T-helper 1 cell treated with Interleukin-12 subunit alpha and Interleukin-12 subunit beta and Interleukin-4 antibody, amounts not matched to agents 30 ng/mL and 1 ng/mL, for 36 hours (primary cell): ENCODE results near the gene ZNF423. TPM values are rescaled to one million over a fixed set of nuclear protein-coding genes. Genes with fewer than 3 reads are reported as not detected.

ENCODE experiments used
- intact Hi-C: fragments of 100-400 bp; cut with micrococcal nuclease; formaldehyde crosslinking; loops from one replicate; pipeline ENCODE4 v1.15.1; 2024
- total RNA-seq: library from RNA; stranded (reverse); gene quantifications from 2 replicates; pipeline ENCODE4 v1.2.3, GENCODE V29; 2022

The ZNF423 gene
- total RNA-seq, 1 donor from 2014 or later, result not detected

DNA sequence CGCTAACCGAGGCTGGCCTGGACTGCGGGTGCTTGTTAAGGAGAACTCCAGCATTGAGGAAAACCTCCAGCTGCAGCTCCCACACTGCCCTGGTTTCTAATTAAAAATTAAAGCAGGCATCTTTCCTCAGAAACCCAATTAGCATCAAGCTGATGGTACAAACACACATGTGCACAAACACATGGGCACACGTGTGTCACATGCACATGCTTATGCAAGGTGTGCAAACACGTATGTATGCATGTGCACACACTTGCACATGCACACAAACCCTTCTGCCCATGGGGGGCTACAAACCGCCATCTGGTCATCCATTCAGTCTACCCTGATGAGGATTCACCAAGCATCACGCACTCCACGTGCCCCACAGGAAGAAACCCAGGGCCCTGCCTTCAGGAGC, 182.5 kb downstream of the ZNF423 start:
- intact Hi-C loops, result no loop called here

DNA sequence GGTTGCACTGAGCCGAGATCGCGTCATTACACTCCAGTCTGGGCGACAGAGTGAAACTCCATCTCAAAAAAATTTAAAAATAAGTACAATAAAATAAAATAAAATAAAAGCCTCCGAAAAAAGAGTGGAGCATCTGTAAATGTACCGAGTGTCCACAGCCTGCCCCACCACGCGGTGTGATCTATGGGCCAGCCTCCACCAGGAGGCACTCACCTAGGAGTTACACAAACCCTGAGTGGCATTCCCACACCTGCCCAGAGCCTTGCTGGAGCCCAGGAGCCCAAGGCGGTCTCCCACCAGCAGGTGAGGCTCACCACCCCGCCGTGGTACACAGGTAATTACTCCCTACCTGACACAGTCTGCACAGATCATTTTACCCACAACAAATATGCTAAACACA, 183.2 kb downstream of the ZNF423 start:
- intact Hi-C loops, result no loop called here

DNA sequence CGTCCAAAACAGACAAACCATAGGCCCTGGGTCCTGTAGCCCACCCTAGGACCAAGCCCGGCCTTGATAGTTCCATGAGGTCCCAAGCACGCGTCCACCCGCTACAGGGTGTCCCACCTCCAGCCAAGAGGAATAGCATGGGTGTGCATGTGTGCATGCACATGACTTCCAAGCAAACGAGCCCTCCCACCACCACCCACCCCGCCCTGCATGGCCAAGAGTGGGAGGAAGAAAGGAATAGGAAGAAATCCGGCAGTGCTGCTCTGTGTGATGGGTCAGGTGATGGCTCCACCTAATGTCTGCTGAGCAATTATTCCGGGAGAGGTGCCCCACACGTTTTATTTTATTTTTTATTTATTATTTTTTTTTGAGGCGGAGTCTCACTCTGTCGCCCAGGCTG, 184.6 kb downstream of the ZNF423 start:
- intact Hi-C loops, result no loop called here

DNA sequence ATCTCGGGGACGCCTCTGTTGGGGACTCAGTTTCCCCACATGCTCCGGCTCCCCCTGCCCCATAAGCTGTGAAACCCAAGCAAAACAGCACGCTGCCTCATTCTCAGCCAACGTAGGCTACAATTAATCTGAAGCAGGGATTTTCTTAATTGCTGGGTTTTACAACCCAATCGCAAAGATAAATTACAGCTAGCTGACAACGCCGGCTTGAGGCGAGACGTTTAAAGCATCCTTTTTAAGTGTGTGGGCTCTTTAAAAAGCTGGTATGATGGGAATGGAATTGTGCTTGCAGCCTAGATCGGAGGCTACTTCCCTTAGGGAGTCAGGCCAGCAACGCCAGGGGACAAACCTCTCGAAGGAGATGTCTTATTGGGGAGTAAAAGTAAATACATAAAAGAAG, 185.3 kb downstream of the ZNF423 start:
- intact Hi-C loops, result no loop called here

DNA sequence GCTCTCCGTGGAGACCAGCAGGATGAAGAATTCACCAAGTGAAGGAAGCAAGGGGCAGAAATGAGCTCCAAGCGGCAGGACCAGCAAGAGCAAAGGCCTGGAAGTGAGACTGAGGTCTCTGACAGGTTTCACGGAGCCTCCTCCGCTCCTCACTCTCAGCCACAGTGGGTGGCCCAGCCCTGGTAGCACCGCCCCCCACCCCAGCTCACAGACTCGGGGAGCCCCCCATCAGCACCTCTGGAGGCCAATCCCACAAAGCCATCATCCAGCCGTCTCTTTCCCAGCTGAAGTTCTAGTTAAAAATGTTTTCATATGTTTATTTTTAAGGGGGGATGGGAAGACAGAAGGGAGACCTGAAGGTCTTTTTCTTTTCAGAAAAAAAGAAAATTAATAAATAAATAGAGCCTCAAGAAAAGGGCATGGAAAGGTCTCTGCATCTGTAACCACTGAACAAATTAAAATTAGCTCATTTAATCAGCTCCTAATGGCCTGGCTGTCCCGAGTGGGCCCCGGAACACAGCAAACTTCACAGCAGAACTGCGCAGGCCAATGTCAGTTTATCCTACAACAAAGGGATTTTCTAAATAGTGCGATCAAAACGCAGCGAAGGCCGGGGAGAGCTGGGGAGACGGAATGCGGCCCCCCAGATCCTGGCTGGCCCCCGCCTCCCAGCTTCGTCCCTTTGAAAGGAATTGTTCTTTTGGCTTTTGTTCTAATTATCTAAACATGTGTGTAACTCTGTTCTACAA, 190.3 kb downstream of the ZNF423 start:
- intact Hi-C loops, result no loop called here

DNA sequence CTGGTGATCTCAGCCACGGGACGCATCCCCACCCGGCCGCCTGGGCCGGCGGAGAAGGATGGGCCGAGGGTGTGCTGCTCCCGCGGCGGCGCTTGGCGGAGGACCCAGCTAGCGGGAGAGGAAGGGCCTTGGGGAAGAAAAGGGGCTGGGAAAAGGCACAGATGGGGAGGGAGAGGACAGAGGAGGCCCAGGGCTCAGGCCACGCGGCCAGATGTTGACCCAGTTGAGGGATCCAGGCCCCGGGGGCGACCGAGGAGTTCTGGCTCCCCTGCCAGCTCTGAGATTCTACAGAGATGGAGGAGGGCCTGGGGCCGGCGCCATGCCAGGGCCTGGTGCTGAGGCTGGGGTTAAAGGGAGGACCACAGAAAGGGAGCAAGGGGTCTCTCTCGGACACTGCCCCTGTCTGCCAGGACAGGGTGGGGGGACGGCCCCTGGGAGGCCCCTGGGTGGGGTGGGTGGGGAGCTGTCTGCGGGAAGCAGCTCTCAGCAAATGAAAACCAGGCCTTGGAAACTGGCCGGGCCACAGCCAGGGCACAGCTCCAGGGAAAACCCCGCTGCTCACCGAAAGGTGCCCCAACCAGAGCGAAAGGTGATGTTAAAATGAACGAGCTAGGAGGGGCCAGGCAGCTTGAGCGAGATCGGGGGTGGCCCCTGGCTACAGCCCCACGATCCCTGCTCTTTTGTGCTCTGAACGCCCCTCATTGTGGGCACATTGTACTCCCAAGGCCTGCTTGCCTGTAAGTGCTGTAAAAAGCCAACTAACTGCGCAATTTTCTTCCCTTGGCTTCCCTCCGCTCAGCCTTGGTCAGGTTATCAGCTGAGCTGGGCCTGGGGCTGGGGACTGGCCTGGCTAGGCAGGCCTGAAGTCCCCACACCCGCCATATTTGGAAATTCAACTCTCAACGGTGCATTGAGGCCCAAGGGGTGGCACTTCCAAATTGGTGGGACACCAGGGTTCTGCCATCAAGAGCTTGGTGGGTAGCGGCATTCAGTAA, 191.4 kb downstream of the ZNF423 start:
- intact Hi-C loops, result no loop called here

DNA sequence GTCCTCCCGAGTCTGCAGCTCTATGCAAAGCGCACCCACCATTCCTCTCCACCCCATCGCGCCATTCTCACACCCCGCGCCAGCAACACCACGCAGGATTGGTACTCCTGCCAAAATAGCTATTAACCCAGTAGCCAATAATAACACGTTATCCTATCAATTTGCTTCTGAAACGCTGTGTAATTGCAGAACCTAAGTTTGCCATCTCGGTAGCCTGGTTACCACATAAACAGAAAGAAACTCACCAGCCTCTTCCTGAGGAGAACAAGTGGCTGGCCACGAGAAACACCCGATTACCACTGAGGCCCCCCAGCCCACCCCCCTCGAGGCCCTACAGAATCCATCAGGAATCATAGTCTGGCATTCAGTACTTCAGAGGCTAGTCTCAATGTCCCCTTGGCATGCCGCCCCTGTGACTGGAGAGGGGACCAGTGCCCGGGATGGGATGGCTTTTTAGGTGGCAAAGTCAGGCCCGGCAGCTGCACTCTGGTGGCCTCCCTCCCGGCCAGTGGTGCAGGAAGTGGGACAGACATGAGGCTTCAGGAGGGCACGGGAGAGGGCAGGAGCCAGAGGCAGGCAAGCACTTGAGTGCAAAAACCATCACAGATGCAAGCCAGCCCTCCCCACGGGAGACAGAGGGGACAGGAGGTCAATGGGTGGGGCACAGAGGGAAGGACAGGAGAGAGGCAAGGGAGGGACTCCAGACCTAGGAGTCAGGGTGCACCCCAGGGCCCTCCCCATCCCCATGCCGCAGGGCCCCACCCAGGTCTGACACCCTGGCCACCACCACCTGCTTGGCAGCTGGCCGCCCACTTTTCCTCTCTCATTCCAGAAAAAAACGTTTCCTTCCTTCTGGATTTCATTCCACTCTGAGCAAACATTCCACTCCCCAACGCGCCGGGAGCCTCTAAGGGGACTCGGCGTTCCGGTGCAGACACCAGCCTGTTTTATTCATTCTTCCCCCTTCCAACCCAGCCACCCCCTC, 192.5 kb downstream of the ZNF423 start:
- intact Hi-C loops, result no loop called here

DNA sequence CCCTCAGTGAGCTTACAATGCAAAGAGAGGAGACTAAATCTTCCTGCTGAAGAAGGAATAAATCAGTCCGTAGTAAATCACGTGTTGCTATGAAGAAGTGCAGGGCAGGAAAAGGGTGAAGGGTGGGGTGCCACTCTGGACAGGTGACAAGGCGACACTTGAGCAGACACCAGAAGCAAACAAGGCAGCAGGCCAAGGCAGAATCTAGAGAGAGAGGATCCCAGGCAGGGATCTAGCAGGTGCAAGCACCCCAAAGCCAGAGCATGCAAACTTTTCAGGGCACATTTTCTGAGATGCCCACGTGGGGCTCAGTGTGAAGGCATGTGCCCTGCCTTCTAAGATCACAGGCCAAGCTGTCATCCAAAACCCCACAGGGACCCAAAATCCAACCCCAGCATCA, 193.3 kb downstream of the ZNF423 start:
- intact Hi-C loops, result no loop called here

DNA sequence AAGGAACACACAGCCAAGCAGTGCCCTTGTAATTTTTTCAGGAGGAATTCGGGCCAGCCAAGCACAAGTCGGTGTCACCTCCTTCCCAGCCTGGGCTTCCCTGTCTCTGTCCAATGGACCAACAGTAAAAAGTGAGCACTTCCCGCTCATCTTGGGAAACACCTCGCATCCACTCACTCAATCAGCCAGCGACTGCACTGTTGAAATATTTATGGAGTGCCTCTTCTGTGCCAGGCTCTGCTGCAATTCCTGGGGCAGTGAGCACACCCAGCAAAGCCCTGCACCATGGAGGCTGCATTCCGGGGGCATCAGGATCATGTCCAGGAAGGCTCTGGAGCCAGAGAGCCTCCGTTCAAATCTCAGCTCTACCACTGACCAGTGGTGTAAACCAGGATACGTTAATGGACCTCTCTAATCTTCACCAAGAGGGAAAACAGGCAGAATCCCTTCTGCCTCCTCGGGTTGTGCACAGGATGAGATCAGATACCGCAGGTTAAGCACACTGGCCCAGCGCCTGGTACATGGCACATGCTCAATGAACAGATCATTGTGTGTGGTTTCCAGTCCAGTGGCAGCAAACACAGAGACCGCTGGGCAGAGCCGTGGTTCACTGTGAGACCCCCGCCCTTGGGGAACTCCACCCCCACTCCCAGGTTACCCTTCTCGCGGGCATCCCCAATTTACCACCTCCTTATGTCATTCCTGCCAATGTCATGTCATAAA, 194.3 kb downstream of the ZNF423 start:
- intact Hi-C loops, result no loop called here

DNA sequence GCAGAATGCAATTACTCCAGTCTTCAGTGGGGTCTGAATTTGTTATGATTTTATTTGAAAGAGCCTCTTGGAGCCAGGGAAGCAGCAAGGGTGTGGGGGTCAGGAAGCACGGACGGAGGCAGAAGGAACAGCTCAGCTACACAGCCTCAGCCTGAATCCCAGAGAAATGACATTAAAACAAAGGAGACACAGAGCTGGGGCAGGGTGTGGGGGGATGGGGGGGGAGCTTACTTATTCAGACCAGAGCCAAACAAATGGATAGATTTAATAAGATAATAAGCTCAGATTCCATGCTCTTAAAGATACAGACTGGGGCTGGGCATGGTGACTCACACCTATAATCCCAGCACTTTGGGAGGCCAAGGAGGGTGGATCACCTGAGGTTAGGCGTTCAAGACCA, 195.3 kb downstream of the ZNF423 start:
- intact Hi-C loops, result no loop called here

DNA sequence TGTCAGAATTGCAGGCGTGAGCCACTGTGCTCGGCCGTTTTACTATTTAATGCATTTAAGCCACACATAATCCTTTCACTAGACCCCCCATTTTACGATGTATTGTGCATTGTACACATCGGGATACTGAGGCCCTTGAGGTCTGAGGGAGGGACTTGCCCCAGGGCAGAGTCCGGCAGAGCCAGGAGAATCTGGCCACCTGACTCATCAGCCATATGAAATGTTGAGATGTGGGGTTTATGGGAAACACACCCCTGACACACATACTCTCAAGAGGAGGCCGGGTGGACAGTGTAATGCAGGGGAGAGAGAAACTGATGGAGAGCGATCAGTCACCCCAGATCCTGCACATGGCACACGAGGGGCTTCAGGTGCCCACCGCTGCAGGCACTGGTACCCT, 196.6 kb downstream of the ZNF423 start:
- intact Hi-C loops, result no loop called here

DNA sequence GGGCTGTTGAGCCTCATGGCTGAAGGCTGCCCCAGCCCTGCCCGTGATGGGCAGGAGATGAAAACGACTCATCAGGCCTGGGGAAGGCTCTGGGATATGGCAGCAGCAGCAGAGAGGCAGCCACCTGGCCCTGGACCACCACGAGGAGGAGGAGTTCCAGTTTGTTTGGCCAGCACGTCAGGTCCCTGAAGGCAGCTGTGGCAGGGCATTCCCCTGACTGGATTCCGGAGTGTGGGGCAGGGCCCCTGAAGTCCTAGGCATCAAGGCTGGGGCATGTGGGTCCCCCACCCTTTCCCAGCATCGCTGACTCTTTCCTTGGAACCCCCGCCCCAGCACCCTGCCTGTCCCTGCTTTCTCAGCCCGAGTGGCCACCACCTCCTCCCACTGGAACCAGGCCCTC, 197.4 kb downstream of the ZNF423 start:
- intact Hi-C loops, result no loop called here

DNA sequence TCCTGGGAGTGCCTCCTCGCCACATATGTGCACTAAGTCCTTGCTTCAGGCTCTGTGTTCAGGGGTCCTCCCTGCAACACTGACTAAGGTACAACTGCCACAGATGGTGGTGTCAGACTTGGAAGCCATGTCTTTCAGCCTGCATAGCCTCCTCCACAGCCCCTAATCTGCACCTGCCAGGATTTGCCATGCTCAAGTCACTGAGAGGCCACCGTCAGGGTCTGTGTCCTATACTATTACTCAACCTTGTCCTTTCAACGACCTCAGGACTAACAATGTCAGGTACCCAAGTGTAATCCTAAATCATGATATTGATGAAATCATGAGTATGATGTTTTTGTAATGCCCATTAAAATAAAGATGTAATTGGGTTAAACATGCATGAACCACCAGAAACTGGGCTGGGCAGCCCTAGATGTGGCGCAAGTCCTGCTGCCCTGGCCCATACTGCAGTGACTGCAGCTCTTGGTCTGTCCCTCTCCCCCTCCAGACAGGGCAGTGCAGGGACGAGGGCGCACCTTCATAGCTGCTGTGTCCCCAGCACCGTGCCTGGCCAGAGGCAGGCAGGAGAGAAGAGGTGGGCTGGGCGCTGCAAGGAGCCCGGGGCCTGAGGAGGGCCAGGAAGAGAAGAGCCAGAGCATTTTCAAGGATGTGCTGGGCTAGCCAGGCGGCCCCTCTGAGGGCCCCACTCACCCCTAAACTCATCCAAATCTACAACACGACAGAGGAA, 198.0 kb downstream of the ZNF423 start:
- intact Hi-C loops, result no loop called here

DNA sequence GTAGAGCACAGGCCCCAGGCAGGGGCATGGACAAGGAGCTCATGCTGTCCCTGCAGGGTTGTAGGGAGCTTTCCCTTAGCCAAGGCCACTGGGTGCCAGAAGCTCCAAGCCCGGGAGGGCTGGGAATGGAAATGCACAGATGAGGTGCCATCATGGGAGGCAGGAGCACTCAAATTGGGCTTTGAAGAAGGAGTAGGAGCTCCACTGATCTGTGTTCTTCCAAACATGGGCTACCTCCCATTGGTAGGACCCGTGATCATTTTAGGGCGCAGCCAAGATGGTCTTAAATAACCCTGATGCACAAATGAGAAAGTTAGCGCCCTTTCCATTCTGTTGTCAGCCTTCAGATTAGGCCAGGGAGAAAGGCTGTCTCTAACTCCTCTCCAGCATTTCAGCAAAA, 201.5 kb downstream of the ZNF423 start:
- intact Hi-C loops, result no loop called here

DNA sequence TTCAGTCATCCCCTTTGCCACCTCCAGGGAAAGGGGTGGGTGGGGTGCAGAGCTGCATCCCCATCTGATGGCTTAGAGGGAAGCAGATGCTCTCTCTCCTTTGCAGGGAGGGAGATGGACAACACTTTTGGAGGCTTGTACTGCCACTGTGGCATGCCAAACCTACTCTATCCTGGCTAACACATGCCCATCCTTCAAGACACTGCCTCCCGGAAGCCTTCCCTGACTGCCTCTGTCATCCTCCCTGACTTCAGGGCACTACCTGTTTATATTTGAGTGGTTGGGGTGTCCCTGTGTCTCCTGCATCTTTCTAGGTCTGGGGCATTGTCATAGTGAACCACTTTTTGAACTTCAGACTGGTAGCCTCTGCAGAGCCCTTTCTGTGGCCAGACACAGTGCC, 202.3 kb downstream of the ZNF423 start:
- intact Hi-C loops, result no loop called here

DNA sequence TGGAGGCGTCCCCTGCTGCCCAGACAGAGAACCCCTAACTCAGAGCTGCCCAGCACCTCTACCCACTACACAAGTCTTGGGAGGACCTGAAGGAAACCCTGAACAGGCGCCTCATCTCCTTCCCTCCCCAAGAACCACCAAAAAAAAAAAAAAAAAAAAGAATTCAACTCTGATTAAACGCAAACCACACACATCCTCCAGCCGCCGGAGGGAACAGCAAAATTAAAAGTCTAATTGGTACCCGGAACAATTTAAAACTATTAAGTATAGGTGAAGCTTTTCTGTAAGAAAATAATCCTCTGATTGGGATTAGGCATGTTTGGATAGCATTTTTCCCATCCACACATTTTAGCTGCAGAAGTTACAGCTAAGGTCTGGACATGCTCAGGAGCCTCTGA, 202.7 kb downstream of the ZNF423 start:
- intact Hi-C loops, result no loop called here

DNA sequence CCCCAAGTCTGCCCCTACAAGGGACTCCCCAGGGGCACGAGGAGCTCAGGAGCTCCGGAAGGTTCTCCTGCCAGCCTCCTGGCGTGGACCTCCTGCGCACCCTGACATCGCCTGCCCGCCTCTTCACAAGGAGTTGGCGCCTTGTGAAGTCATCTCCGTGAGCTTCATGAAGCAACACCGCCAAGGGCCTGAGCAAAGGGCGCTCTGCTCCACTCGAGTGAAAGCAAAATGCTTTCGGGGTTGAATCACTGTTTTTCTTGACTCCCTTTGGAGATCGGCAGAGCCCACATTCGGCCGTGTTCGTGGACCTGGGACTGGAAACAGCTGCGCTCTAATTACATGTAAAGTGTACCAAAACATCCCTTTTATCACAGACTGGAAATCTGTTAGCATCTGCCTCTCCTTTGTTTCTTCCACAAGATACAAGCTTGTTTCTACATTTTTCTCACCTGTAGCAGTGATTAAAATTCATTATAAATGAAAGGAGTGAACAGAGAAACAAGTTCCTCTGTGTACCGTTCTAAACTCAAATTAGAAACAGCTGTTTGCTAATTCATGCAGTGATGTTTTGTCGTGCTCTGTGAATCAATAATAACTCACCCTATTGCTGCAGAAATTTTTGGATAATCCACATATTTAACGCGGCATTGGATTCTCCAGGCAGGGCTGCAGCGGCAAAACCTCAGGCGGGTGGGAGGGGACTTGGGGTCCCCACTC, 203.3 kb downstream of the ZNF423 start:
- intact Hi-C loops, result no loop called here

DNA sequence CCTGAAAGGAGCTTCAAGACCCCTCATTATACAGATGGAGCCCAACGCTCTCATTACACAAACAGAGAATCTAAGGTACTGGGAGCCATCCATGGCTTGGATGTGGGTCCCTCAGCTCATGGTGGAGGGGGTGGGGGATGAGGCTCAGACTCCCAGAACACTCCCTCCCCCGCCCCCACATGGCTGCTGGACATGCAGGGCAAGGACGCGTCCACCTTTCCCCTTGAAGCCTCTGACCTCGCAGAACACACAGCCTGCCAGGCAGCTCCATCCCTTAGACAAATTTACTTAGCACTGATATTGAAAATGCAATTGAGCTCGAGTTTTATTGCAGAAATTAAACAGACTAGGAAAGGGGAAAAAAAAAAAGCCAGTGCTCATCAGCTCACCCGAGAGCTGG, 203.9 kb downstream of the ZNF423 start:
- intact Hi-C loops, result no loop called here

DNA sequence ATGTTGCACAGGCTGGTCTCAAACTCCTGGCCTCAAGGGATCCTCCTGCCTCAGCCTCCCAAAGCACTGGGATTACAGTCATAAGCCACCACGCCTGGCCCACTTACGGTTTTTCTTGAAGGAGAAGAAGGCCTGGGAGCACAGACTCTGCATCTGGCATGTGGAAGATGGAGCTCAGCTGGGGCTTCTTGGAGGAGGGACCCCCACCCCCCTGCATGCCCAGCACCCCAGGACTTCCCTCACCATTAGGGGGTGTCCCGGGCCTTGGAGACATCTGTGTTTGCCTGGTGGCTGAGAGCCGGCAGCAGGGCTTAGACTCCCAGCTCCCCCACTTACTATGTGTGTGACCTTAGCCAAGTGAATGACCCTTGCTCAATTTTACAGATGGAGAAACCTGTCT, 204.7 kb downstream of the ZNF423 start:
- intact Hi-C loops, result no loop called here
